GM23338 (cell line): ENCODE data around the gene FARP1. TPM values are rescaled to one million over a fixed set of nuclear protein-coding genes. Genes with fewer than 3 reads are reported as not detected.

Source experiments
- ATAC-seq: fragments of 200-7000 bp; cut with Tn5 transposase; 3 replicates; pipeline ENCODE4 v1.9.1; 2020
- DNase-seq: peaks from one replicate; pipeline ENCODE4 v3.0.0-alpha.2; 2015; ENCODE audit warnings: low spot score
- H2AFZ ChIP-seq: fragments of 200-600 bp; sonication (generic); 2 replicates; pipeline ENCODE4 v1.8.0; 2016; ENCODE audit warnings: antibody characterized with exemption, mild to moderate bottlenecking, moderate library complexity
- H3F3A ChIP-seq: fragments of 200-600 bp; sonication (generic); replicated peaks from 2 replicates; pipeline ENCODE4 v1.8.0; 2017; ENCODE audit warnings: antibody characterized with exemption, mixed run types, low read depth
- H3K27ac ChIP-seq: fragments of 200-600 bp; sonication (generic); 2 replicates; pipeline ENCODE4 v1.6.1; 2016; ENCODE audit warnings: low read depth
- H3K27me3 ChIP-seq: fragments of 200-600 bp; sonication (generic); 2 replicates; pipeline ENCODE4 v1.8.0; 2016; ENCODE audit warnings: mild to moderate bottlenecking, mixed run types, moderate library complexity; ENCODE audit not compliant: insufficient read depth
- H3K36me3 ChIP-seq: fragments of 200-600 bp; sonication (generic); 2 replicates; pipeline ENCODE4 v1.8.0; 2016; ENCODE audit warnings: mild to moderate bottlenecking; ENCODE audit not compliant: insufficient read depth
- H3K4me1 ChIP-seq: fragments of 200-600 bp; sonication (generic); 2 replicates; pipeline ENCODE4 v1.8.0; 2016; ENCODE audit warnings: mild to moderate bottlenecking, moderate library complexity; ENCODE audit not compliant: insufficient read depth
- H3K4me2 ChIP-seq: fragments of 200-600 bp; sonication (generic); 2 replicates; pipeline ENCODE4 v1.7.1; 2017; ENCODE audit warnings: mixed run types
- H3K4me3 ChIP-seq: fragments of 200-600 bp; sonication (generic); 2 replicates; pipeline ENCODE4 v1.6.1; 2016; ENCODE audit warnings: mixed run types
- H3K79me2 ChIP-seq: fragments of 200-600 bp; sonication (generic); replicated peaks from 2 replicates; pipeline ENCODE4 v1.8.0; 2017; ENCODE audit warnings: mild to moderate bottlenecking; ENCODE audit not compliant: insufficient read depth
- H3K9me2 ChIP-seq: fragments of 200-600 bp; sonication (generic); 2 replicates; pipeline ENCODE4 v1.8.0; 2017; ENCODE audit not compliant: insufficient read depth
- H4K20me1 ChIP-seq: fragments of 200-600 bp; sonication (generic); replicated peaks from 2 replicates; pipeline ENCODE4 v1.8.0; 2017; ENCODE audit warnings: mild to moderate bottlenecking; ENCODE audit not compliant: insufficient read depth
- H3K27ac Mint-ChIP-seq: 2 replicates; pipeline ENCODE4 v1.8.0; 2020; ENCODE audit warnings: inconsistent platforms, mild to moderate bottlenecking, moderate library complexity, mixed read lengths
- H3K27me3 Mint-ChIP-seq: 3 replicates; pipeline ENCODE4 v1.8.0; 2022; ENCODE audit warnings: low read depth, mild to moderate bottlenecking, moderate library complexity, mixed read lengths, inconsistent platforms; ENCODE audit not compliant: insufficient read depth, poor library complexity
- H3K36me3 Mint-ChIP-seq: 3 replicates; pipeline ENCODE4 v1.8.0; 2021; ENCODE audit warnings: low read depth, mild to moderate bottlenecking, inconsistent platforms, moderate library complexity, mixed read lengths
- H3K4me1 Mint-ChIP-seq: 3 replicates; pipeline ENCODE4 v1.8.0; 2020; ENCODE audit warnings: mild to moderate bottlenecking, inconsistent platforms, mixed read lengths
- H3K4me3 Mint-ChIP-seq: 3 replicates; pipeline ENCODE4 v1.8.0; 2021; ENCODE audit warnings: moderate library complexity, mild to moderate bottlenecking, inconsistent platforms, mixed read lengths
- H3K9me3 Mint-ChIP-seq: 3 replicates; pipeline ENCODE4 v1.8.0; 2020; ENCODE audit warnings: moderate library complexity, mild to moderate bottlenecking, inconsistent platforms, mixed read lengths
- CREB1 ChIP-seq: fragments of 250-450 bp; sonication (Bioruptor Pico); IDR thresholded peaks from 2 replicates; pipeline ENCODE4 v1.5.0; 2020; ENCODE audit warnings: low read depth, mild to moderate bottlenecking, moderate library complexity
- EZH2 ChIP-seq: fragments of 200-600 bp; sonication (generic); IDR thresholded peaks from one replicate; pipeline ENCODE4 v1.8.0; 2017; ENCODE audit warnings: antibody characterized with exemption, mild to moderate bottlenecking, low read depth; ENCODE audit not compliant: unreplicated experiment
- JUNB ChIP-seq: IDR thresholded peaks from one replicate; pipeline ENCODE4 v1.6.1; 2016; ENCODE audit warnings: antibody characterized with exemption; ENCODE audit not compliant: unreplicated experiment
- NANOG ChIP-seq: IDR thresholded peaks from 2 replicates; pipeline ENCODE4 v1.6.1; 2016; ENCODE audit warnings: antibody characterized with exemption, borderline replicate concordance
- POLR2AphosphoS5 ChIP-seq: IDR thresholded peaks from 2 replicates; pipeline ENCODE4 v1.6.1; 2016; ENCODE audit warnings: antibody characterized with exemption, low read depth
- STAT1 ChIP-seq: IDR thresholded peaks from one replicate; pipeline ENCODE4 v1.6.1; 2016; ENCODE audit warnings: antibody characterized with exemption; ENCODE audit not compliant: unreplicated experiment
- ZNF114 ChIP-seq: fragments of 250-450 bp; sonication (Bioruptor Pico); IDR thresholded peaks from 2 replicates; pipeline ENCODE4 v1.5.0; 2020; ENCODE audit warnings: mild to moderate bottlenecking, moderate library complexity
- polyA plus RNA-seq: library from polyadenylated mRNA; unstranded; fragments of >200 nt; fragmentation: Nextera tagmentation; extraction: Ambion mirVana; gene quantifications from 2 replicates; pipeline ENCODE4 v1.2.1, GENCODE V29; 2016
- total RNA-seq: library from RNA; depleted of rRNA; stranded (reverse); fragments of >200 nt; shearing (Covaris generic); gene quantifications from 2 replicates; pipeline ENCODE4 v1.2.3, GENCODE V29; 2014
- TF ChIP-seq, protein P1 (sequence below): IDR thresholded peaks from one replicate; pipeline ENCODE4 v1.6.1; 2018; ENCODE audit warnings: antibody characterized with exemption; ENCODE audit not compliant: unreplicated experiment
- TF ChIP-seq, protein P2 (sequence below), 2 experiments: fragments of 200-600 bp in 1 of 2; sonication (generic) in 1 of 2; conservative IDR thresholded peaks; 2 replicates each; pipeline versions ENCODE4 v1.5.1 to v1.6.1; 2016 to 2017; ENCODE audit warnings: antibody characterized with exemption in 2 of 2, low read depth in 2 of 2, mild to moderate bottlenecking in 2 of 2, moderate library complexity in 1 of 2
- TF ChIP-seq, protein P3 (sequence below): fragments of 250-450 bp; sonication (Bioruptor Pico); IDR thresholded peaks from 2 replicates; pipeline ENCODE4 v1.5.0; 2020; ENCODE audit warnings: mild to moderate bottlenecking, moderate library complexity

Gene FARP1
- total and polyA plus RNA-seq, 2 experiments from 2014 or later, result 53.6 to 82.5 TPM

DNA sequence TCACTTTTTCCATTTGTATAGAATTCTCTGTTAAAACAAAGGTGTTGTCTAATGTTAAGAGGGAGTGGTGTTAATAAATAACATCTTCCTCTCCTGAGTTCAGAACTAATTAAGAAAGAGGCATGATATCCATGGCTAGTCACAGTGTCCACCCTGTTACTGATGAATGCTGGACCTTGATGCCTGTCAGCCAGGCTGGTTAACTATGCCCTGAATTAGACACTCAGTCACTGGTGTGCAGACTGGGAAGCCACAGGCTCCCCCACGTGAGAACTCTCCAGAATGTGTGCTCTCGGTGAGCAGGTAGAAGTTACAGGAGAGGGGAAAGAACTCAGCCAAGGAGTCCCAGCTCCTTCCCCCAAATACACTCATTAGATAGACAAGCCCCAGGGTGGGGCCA, 90.2 kb downstream of the FARP1 start (continued):
- TF ChIP-seq, protein P1, sequence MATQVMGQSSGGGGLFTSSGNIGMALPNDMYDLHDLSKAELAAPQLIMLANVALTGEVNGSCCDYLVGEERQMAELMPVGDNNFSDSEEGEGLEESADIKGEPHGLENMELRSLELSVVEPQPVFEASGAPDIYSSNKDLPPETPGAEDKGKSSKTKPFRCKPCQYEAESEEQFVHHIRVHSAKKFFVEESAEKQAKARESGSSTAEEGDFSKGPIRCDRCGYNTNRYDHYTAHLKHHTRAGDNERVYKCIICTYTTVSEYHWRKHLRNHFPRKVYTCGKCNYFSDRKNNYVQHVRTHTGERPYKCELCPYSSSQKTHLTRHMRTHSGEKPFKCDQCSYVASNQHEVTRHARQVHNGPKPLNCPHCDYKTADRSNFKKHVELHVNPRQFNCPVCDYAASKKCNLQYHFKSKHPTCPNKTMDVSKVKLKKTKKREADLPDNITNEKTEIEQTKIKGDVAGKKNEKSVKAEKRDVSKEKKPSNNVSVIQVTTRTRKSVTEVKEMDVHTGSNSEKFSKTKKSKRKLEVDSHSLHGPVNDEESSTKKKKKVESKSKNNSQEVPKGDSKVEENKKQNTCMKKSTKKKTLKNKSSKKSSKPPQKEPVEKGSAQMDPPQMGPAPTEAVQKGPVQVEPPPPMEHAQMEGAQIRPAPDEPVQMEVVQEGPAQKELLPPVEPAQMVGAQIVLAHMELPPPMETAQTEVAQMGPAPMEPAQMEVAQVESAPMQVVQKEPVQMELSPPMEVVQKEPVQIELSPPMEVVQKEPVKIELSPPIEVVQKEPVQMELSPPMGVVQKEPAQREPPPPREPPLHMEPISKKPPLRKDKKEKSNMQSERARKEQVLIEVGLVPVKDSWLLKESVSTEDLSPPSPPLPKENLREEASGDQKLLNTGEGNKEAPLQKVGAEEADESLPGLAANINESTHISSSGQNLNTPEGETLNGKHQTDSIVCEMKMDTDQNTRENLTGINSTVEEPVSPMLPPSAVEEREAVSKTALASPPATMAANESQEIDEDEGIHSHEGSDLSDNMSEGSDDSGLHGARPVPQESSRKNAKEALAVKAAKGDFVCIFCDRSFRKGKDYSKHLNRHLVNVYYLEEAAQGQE, result no peak
- TF ChIP-seq STAT1, result no peak

DNA sequence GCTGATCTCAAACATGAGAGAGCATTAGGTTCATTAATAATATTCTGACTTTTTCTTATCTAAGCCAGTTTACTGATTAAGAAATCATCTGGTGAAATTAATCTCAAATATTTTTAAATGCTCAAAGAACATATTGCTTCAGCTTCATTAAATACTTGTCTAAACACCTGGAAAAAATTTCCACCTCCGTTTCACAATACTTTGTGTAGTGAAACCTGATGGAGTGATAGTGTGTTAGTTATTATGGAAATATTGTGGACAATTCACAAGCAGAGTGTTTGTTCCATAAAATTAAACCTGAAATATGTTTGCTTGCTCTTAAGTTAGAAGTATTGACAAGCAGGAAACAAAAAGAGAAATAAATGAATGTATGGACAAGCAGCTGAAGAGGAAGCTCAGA, 91.5 kb downstream of the FARP1 start:
- H2AFZ ChIP-seq, result no peak overlapping the region
- no peaks in the 10 kb centered on the region for H3K27me3 ChIP-seq
- H3K27ac ChIP-seq, result no peak overlapping the region
- Mint-ChIP-seq H3K9me3 (peaks cover 10% of the 10 kb centered on the region), H3K4me3 (no peak overlapping the region), H3K36me3 (peaks cover 18% of the 10 kb centered on the region), H3K4me1 (peaks cover 23% of the 10 kb centered on the region), H3K27ac (no peak overlapping the region), H3K27me3 (peaks cover 13% of the 10 kb centered on the region)
- H4K20me1 ChIP-seq, result no peaks in the 10 kb centered on the region; the same call in 1 of the 2 replicates
- DNase-seq (no peak), ATAC-seq (no peak)
- no peaks in the 10 kb centered on the region for H3F3A ChIP-seq
- no peak overlapping the region for H3K4me2 ChIP-seq
- no peaks in the 10 kb centered on the region for H3K9me2 ChIP-seq
- H3K79me2 ChIP-seq, result peaks cover 73% of the 10 kb centered on the region
- no peak overlapping the region for H3K4me3 ChIP-seq
- peaks cover 9% of the 10 kb centered on the region for H3K4me1 ChIP-seq
- H3K36me3 ChIP-seq, result no peaks in the 10 kb centered on the region
- TF ChIP-seq NANOG, result no peak
- no peak for TF ChIP-seq ZNF114 (CRISPR knock-in tag)
- no peak for TF ChIP-seq CREB1 (CRISPR knock-in tag)
- no peak for TF ChIP-seq STAT1
- TF ChIP-seq, protein P2, sequence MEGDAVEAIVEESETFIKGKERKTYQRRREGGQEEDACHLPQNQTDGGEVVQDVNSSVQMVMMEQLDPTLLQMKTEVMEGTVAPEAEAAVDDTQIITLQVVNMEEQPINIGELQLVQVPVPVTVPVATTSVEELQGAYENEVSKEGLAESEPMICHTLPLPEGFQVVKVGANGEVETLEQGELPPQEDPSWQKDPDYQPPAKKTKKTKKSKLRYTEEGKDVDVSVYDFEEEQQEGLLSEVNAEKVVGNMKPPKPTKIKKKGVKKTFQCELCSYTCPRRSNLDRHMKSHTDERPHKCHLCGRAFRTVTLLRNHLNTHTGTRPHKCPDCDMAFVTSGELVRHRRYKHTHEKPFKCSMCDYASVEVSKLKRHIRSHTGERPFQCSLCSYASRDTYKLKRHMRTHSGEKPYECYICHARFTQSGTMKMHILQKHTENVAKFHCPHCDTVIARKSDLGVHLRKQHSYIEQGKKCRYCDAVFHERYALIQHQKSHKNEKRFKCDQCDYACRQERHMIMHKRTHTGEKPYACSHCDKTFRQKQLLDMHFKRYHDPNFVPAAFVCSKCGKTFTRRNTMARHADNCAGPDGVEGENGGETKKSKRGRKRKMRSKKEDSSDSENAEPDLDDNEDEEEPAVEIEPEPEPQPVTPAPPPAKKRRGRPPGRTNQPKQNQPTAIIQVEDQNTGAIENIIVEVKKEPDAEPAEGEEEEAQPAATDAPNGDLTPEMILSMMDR (conservative IDR thresholded peaks at IDR 0.05; ENCODE audit: low read depth in 2 of 2), result no peak
- TF ChIP-seq, protein P1, result no peak
- no peak for TF ChIP-seq POLR2AphosphoS5
- TF ChIP-seq, protein P3, sequence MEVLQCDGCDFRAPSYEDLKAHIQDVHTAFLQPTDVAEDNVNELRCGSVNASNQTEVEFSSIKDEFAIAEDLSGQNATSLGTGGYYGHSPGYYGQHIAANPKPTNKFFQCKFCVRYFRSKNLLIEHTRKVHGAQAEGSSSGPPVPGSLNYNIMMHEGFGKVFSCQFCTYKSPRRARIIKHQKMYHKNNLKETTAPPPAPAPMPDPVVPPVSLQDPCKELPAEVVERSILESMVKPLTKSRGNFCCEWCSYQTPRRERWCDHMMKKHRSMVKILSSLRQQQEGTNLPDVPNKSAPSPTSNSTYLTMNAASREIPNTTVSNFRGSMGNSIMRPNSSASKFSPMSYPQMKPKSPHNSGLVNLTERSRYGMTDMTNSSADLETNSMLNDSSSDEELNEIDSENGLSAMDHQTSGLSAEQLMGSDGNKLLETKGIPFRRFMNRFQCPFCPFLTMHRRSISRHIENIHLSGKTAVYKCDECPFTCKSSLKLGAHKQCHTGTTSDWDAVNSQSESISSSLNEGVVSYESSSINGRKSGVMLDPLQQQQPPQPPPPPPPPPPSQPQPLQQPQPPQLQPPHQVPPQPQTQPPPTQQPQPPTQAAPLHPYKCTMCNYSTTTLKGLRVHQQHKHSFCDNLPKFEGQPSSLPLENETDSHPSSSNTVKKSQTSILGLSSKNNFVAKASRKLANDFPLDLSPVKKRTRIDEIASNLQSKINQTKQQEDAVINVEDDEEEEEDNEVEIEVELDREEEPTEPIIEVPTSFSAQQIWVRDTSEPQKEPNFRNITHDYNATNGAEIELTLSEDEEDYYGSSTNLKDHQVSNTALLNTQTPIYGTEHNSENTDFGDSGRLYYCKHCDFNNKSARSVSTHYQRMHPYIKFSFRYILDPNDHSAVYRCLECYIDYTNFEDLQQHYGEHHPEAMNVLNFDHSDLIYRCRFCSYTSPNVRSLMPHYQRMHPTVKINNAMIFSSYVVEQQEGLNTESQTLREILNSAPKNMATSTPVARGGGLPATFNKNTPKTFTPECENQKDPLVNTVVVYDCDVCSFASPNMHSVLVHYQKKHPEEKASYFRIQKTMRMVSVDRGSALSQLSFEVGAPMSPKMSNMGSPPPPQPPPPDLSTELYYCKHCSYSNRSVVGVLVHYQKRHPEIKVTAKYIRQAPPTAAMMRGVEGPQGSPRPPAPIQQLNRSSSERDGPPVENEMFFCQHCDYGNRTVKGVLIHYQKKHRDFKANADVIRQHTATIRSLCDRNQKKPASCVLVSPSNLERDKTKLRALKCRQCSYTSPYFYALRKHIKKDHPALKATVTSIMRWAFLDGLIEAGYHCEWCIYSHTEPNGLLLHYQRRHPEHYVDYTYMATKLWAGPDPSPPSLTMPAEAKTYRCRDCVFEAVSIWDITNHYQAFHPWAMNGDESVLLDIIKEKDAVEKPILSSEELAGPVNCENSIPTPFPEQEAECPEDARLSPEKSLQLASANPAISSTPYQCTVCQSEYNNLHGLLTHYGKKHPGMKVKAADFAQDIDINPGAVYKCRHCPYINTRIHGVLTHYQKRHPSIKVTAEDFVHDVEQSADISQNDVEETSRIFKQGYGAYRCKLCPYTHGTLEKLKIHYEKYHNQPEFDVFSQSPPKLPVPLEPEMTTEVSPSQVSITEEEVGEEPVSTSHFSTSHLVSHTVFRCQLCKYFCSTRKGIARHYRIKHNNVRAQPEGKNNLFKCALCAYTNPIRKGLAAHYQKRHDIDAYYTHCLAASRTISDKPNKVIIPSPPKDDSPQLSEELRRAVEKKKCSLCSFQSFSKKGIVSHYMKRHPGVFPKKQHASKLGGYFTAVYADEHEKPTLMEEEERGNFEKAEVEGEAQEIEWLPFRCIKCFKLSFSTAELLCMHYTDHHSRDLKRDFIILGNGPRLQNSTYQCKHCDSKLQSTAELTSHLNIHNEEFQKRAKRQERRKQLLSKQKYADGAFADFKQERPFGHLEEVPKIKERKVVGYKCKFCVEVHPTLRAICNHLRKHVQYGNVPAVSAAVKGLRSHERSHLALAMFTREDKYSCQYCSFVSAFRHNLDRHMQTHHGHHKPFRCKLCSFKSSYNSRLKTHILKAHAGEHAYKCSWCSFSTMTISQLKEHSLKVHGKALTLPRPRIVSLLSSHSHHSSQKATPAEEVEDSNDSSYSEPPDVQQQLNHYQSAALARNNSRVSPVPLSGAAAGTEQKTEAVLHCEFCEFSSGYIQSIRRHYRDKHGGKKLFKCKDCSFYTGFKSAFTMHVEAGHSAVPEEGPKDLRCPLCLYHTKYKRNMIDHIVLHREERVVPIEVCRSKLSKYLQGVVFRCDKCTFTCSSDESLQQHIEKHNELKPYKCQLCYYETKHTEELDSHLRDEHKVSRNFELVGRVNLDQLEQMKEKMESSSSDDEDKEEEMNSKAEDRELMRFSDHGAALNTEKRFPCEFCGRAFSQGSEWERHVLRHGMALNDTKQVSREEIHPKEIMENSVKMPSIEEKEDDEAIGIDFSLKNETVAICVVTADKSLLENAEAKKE, result no peak
- no peak for TF ChIP-seq EZH2
- no peak for TF ChIP-seq JUNB
